Panc1 (cell line): ENCODE results near the gene MST1R. TPM values are rescaled to one million over a fixed set of nuclear protein-coding genes. Genes with fewer than 3 reads are reported as not detected.
A peak's percentile ranks its signal among the peaks of the same experiment; 100 is the strongest.

ENCODE experiments used
- ATAC-seq: fragments of 200-7000 bp; cut with Tn5 transposase; 2 replicates; pipeline ENCODE4 v1.9.1; 2020; ENCODE audit warnings: mild to moderate bottlenecking, moderate library complexity
- BruUV-seq: library from RNA; stranded (reverse); fragments of 400-500 nt; replicated peaks from 2 replicates; lab custom pipeline; 2021; lab: Mats Ljungman, UMichigan
- CTCF ChIA-PET: fragments of 300-600 bp; sonication (Branson Sonifier 250); formaldehyde crosslinking; loops from one replicate; lab custom pipeline; 2022; ENCODE audit warnings: antibody characterized with exemption; lab: Charles Lee
- POLR2A ChIA-PET: fragments of 300-600 bp; sonication (Branson Sonifier 250); formaldehyde crosslinking; loops from one replicate; lab custom pipeline; 2022; ENCODE audit warnings: antibody characterized with exemption; lab: Charles Lee
- DNase-seq: peaks from one replicate; pipeline ENCODE4 v3.0.0-alpha.2; 2010; ENCODE audit warnings: low read depth, low spot score
- H3K27ac ChIP-seq: 2 replicates; pipeline ENCODE4 v1.5.1; 2011; ENCODE audit warnings: mild to moderate bottlenecking, low read length, inconsistent platforms
- H3K27me3 ChIP-seq: fragments of 200-500 bp; sonication (Bioruptor generic); 2 replicates; pipeline ENCODE4 v1.6.0; 2014; ENCODE audit warnings: low read length, inconsistent platforms; ENCODE audit not compliant: control insufficient read depth, insufficient read depth
- H3K36me3 ChIP-seq: fragments of 200-500 bp; sonication (Bioruptor generic); 2 replicates; pipeline ENCODE4 v1.5.1; 2014; ENCODE audit warnings: inconsistent platforms, mild to moderate bottlenecking, low read length, moderate library complexity; ENCODE audit not compliant: control insufficient read depth, insufficient read depth
- H3K4me1 ChIP-seq: 2 replicates; pipeline ENCODE4 v1.5.1; 2011; ENCODE audit warnings: inconsistent platforms, mild to moderate bottlenecking, low read length, moderate library complexity; ENCODE audit not compliant: control insufficient read depth, insufficient read depth
- H3K4me3 ChIP-seq, 2 experiments: 2 replicates each; pipeline ENCODE4 v1.5.1; 2011 to 2012; ENCODE audit warnings: low read depth in 2 of 2, low read length in 2 of 2, mild to moderate bottlenecking in 2 of 2, inconsistent platforms in 1 of 2, moderate library complexity in 1 of 2
- H3K9me3 ChIP-seq: fragments of 200-500 bp; sonication (Bioruptor generic); 2 replicates; pipeline ENCODE4 v1.5.1; 2014; ENCODE audit warnings: low read depth, mild to moderate bottlenecking, inconsistent platforms, low read length, moderate library complexity; ENCODE audit not compliant: control insufficient read depth, insufficient read depth
- CTCF ChIP-seq: fragments of 450-650 bp; IDR thresholded peaks from 2 replicates; pipeline ENCODE4 v1.5.1; 2017; ENCODE audit warnings: mild to moderate bottlenecking
- POLR2AphosphoS5 ChIP-seq: IDR thresholded peaks from 2 replicates; pipeline ENCODE4 v1.6.1; 2012; ENCODE audit warnings: mild to moderate bottlenecking, low read depth, low read length, moderate library complexity
- REST ChIP-seq, 2 experiments: IDR thresholded peaks; 2 replicates each; pipeline ENCODE4 v1.6.1; 2011 to 2012; ENCODE audit warnings: low read depth in 2 of 2, control low read depth in 1 of 2, low read length in 1 of 2, mild to moderate bottlenecking in 1 of 2, moderate library complexity in 1 of 2; ENCODE audit not compliant: insufficient read depth in 1 of 2
- SIN3A ChIP-seq: IDR thresholded peaks from 2 replicates; pipeline ENCODE4 v1.6.1; 2012; ENCODE audit warnings: low read depth, mild to moderate bottlenecking, low read length, moderate library complexity, borderline replicate concordance; ENCODE audit not compliant: insufficient read depth
- TCF7L2 ChIP-seq: IDR thresholded peaks from 2 replicates; pipeline ENCODE4 v1.6.1; 2011; ENCODE audit warnings: mild to moderate bottlenecking, low read depth, low read length, inconsistent platforms
- in situ Hi-C: cut with HindIII; loops from 2 replicates; pipeline ENCODE4 v1.10.0; 2016; ENCODE audit warnings: low sequenced_read_pairs, low pct_unique_long_range_greater_than_20kb
- intact Hi-C: fragments of 100-400 bp; cut with micrococcal nuclease; formaldehyde crosslinking; loops from one replicate; pipeline ENCODE4 v1.10.0; 2022; ENCODE audit not compliant: unreplicated experiment
- total RNA-seq: library from RNA; stranded (reverse); gene quantifications from one replicate; pipeline ENCODE4 v1.2.1, GENCODE V29; 2021; ENCODE audit not compliant: unreplicated experiment

Gene MST1R
- total RNA-seq, 1 experiment from 2014 or later, result 27.5 TPM

- BruUV-seq, result no TSS peak
- H3K4me3 ChIP-seq, result no peak overlapping the region
- peak; percentile 72 for ATAC-seq
- peak; percentile 24 for DNase-seq
- ChIA-PET CTCF (interaction anchor here (0.6 to 1.1 kb wide), 3 partner anchors 28 to 117 kb away, joined by 3 read pairs; partner anchors contain the start of genes GMPPB and UBA7), POLR2A (no interaction called here)
- H3K36me3 ChIP-seq, result no peaks in the 10 kb centered on the region; the same call in 1 of the 2 replicates
- TF ChIP-seq CTCF (peak; percentile 71; the same call in 1 of the 2 replicates), POLR2AphosphoS5 (no peak)
- no peaks in the 10 kb centered on the region for H3K9me3 ChIP-seq
- in situ Hi-C loops, result no loop called here
- no peak overlapping the region for H3K27ac ChIP-seq
- no peaks in the 10 kb centered on the region for H3K4me1 ChIP-seq
- intact Hi-C loops, result no loop called here
- H3K27me3 ChIP-seq, result no peaks in the 10 kb centered on the region
These were observed 62.5 kb downstream of the MST1R start for GRCh38 chr3:49841126-49841696.

- DNase-seq (no peak), ATAC-seq (no peak)
- TF ChIP-seq REST (IDR thresholded peaks at IDR 0.05; ENCODE audit: insufficient read depth in 1 of 2, low read depth in 2 of 2, low read length in 1 of 2), result no peak
- no peak for TF ChIP-seq TCF7L2
- TF ChIP-seq CTCF, result no peak
- no peak for TF ChIP-seq POLR2AphosphoS5
- no peak for TF ChIP-seq SIN3A
- no peaks in the 10 kb centered on the region for H3K27me3 ChIP-seq
- no peaks in the 10 kb centered on the region for H3K4me1 ChIP-seq
- no peaks in the 10 kb centered on the region for H3K9me3 ChIP-seq
- CTCF ChIA-PET, result interaction anchor here (3.1 kb wide), 1 partner anchor 38 kb away, joined by 19 read pairs; the partner anchor contains the start of gene INKA1
- intact Hi-C loops, result no loop called here
- no peak overlapping the region for H3K4me3 ChIP-seq
- POLR2A ChIA-PET, result no interaction called here
- H3K27ac ChIP-seq, result no peak overlapping the region
- in situ Hi-C loops, result no loop called here
- no peaks in the 10 kb centered on the region for H3K36me3 ChIP-seq
- BruUV-seq, result no TSS peak
These were observed 63.3 kb downstream of the MST1R start for GRCh38 chr3:49840388-49840787.
